Measurements from ENCODE around the gene PHYHD1.

GRCh38 chr9:128901379-128901778, 19.4 kb upstream of the PHYHD1 start:
- no peak for TF ChIP-seq CTCF (conservative IDR thresholded peaks at IDR 0.05; ENCODE audit: low read depth, low read length)
- TF ChIP-seq BHLHE40 (IDR thresholded peaks at IDR 0.05; ENCODE audit: low read depth, low read length): no peak
- no peak for TF ChIP-seq RCOR1 (IDR thresholded peaks at IDR 0.05; ENCODE audit: insufficient replicate concordance, low read length)
- TF ChIP-seq CEBPB (IDR thresholded peaks at IDR 0.05; ENCODE audit: low read depth, low read length): no peak
- TF ChIP-seq POLR2A (IDR thresholded peaks at IDR 0.05; ENCODE audit: low read depth, low read length): no peak
